ENCODE results near the gene MBOAT1. TPM values are rescaled to one million over a fixed set of nuclear protein-coding genes. Genes with fewer than 3 reads are reported as not detected.

MBOAT1 gene
- total and polyA plus RNA-seq, 8 donors = 14.8 to 22.2 (median 19.0) TPM

DNA sequence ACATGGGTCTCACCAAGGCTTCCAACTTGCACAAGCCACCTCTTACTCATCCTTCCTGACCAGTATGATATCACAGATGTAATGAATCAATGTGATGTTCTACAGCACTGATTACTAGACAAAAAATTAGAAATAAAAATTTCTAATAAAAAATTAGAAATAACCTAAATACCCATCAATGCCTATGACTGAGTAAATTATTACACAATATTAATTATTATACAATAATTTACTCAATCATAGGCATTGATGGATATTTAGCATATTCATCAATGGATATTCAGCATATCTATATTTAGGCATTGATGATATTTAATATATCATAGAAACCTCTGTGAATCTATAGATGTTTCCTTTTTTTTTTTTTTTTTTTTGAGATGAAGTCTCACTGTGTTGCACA, 43.2 kb upstream of the MBOAT1 start:
- TF ChIP-seq, protein P1, sequence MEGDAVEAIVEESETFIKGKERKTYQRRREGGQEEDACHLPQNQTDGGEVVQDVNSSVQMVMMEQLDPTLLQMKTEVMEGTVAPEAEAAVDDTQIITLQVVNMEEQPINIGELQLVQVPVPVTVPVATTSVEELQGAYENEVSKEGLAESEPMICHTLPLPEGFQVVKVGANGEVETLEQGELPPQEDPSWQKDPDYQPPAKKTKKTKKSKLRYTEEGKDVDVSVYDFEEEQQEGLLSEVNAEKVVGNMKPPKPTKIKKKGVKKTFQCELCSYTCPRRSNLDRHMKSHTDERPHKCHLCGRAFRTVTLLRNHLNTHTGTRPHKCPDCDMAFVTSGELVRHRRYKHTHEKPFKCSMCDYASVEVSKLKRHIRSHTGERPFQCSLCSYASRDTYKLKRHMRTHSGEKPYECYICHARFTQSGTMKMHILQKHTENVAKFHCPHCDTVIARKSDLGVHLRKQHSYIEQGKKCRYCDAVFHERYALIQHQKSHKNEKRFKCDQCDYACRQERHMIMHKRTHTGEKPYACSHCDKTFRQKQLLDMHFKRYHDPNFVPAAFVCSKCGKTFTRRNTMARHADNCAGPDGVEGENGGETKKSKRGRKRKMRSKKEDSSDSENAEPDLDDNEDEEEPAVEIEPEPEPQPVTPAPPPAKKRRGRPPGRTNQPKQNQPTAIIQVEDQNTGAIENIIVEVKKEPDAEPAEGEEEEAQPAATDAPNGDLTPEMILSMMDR (IDR thresholded peaks at IDR 0.05) = no peak
- intact Hi-C loops (cut with DNase I) = no loop called here

DNA sequence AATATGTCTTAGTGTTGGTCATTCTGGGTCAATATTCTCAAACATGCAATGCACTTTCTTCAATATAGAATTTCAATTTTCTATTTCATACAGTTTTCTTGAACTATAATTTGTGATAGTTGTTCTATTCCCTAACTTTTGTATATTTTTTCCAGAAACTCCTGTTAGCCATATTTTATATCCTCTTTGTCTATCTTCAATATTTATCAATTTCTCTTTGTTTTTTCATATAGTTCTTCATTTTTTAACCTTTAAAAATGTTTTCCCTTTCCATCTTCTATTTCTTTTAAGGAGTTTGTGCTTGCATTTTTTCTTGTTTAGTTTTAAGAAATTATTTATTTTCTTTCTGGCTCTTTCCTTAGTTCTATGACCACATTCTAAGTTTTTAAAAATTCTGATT, 42.0 kb upstream of the MBOAT1 start:
- Histone ChIP-seq H3K36me3 (no peaks in the 10 kb centered on the region), H3K9me3 (no peaks in the 10 kb centered on the region), H3K27me3 (no peaks in the 10 kb centered on the region), H3K4me1 (no peaks in the 10 kb centered on the region), H3K27ac (no peak overlapping the region), H3K4me3 (no peak overlapping the region)
- intact Hi-C loops (cut with DNase I) = no loop called here
- DNase-seq (no peak), ATAC-seq (no peak)
- TF ChIP-seq, protein P1 (IDR thresholded peaks at IDR 0.05) = no peak

More for the DNA sequence above, 43.2 kb upstream of the MBOAT1 start:
- no peaks in the 10 kb centered on the region for H3K27me3 ChIP-seq
- H3K4me3 ChIP-seq = no peak overlapping the region
- H3K36me3 ChIP-seq = no peaks in the 10 kb centered on the region
- no peak for ATAC-seq
- no peaks in the 10 kb centered on the region for H3K9me3 ChIP-seq
- no peak for DNase-seq
- H3K4me1 ChIP-seq = no peaks in the 10 kb centered on the region
- H3K27ac ChIP-seq = no peak overlapping the region

DNA sequence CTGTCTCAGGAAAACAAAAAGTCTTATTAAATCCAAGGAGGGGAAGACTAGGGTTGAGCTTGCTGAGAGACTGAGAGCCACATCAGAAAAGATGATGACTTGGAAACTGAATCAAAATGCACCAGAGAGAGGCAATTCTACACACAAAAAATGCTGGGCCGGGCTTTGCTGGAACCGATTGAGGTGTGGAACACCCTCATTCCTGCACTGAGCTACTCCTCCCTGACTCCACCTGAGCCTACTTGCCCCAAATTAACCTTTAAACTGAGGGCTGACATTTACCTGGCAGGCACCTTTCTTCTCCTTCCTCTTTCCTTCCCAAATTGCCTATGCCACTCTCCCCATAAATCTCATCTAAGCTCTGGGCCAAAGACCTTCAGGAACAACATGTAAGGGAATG, 40.8 kb upstream of the MBOAT1 start:
- H3K4me3 ChIP-seq = no peak overlapping the region
- TF ChIP-seq, protein P1 (IDR thresholded peaks at IDR 0.05) = no peak
- H3K27ac ChIP-seq = no peak overlapping the region
- no peaks in the 10 kb centered on the region for H3K9me3 ChIP-seq
- no peak for ATAC-seq
- H3K27me3 ChIP-seq = no peaks in the 10 kb centered on the region
- no peaks in the 10 kb centered on the region for H3K4me1 ChIP-seq
- no peaks in the 10 kb centered on the region for H3K36me3 ChIP-seq
- no peak for DNase-seq
- intact Hi-C loops (cut with DNase I) = no loop called here

DNA sequence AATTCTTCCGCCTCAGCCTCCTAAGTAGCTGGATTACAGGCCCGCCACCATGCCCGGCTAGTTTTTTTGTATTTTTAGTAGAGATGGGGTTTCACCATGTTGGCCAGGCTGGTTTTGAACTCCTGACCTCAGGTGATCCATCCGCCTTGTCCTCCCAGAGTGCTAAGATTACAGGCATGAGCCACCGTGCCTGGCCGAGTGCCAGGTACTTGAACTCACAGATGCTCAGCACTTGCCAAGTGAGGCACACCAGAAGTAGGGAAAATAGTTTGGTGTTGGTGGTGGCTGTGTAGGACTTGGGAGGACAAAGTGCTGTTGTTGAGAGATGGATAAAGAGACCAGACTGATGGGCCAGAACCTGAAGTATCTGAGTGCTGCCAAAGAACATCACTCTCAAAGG, 40.0 kb upstream of the MBOAT1 start:
- no peak overlapping the region for H3K4me3 ChIP-seq
- H3K36me3 ChIP-seq = no peaks in the 10 kb centered on the region
- TF ChIP-seq, protein P1 (IDR thresholded peaks at IDR 0.05) = no peak
- H3K27ac ChIP-seq = no peak overlapping the region
- H3K9me3 ChIP-seq = no peaks in the 10 kb centered on the region
- no peaks in the 10 kb centered on the region for H3K27me3 ChIP-seq
- ATAC-seq (no peak), DNase-seq (no peak)
- H3K4me1 ChIP-seq = no peaks in the 10 kb centered on the region
- intact Hi-C loops (cut with DNase I) = no loop called here

DNA sequence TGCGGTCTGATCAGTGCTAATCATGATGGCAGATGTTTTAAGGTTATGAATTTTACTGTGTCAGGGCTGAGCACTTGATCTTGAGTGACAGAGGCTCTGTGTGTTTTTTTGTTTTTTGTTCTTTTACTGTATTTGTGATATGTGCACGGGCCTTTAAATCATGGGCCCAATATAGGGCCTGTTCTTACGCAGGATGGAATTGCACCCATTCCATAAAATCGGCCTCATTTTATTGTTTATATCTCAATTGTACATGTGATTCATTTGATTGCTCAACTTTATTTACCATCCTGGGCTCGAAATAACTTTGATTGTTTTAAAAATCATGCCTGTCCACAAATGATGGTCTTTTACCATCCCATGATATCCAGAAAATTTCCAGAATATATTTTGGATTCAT, 39.3 kb upstream of the MBOAT1 start:
- DNase-seq (no peak), ATAC-seq (no peak)
- no peaks in the 10 kb centered on the region for H3K27me3 ChIP-seq
- H3K4me3 ChIP-seq = no peak overlapping the region
- intact Hi-C loops (cut with DNase I) = no loop called here
- no peaks in the 10 kb centered on the region for H3K36me3 ChIP-seq
- no peaks in the 10 kb centered on the region for H3K4me1 ChIP-seq
- no peak overlapping the region for H3K27ac ChIP-seq
- TF ChIP-seq, protein P1 (IDR thresholded peaks at IDR 0.05) = no peak
- H3K9me3 ChIP-seq = no peaks in the 10 kb centered on the region

Data from left lung (tissue), 10 donors.